ENCODE results near the gene IL15. TPM values are rescaled to one million over a fixed set of nuclear protein-coding genes. Genes with fewer than 3 reads are reported as not detected.
A peak's percentile ranks its signal among the peaks of the same experiment; 100 is the strongest.
"Not testable (repeated sequence)": the region's sequence is repeated elsewhere in the genome, so short reads cannot be mapped to it uniquely, and the experiment has no call there.

IL15 gene
- polyA plus RNA-seq (2012; ENCODE audit: insufficient read depth, insufficient read length) = 1.7 TPM

DNA sequence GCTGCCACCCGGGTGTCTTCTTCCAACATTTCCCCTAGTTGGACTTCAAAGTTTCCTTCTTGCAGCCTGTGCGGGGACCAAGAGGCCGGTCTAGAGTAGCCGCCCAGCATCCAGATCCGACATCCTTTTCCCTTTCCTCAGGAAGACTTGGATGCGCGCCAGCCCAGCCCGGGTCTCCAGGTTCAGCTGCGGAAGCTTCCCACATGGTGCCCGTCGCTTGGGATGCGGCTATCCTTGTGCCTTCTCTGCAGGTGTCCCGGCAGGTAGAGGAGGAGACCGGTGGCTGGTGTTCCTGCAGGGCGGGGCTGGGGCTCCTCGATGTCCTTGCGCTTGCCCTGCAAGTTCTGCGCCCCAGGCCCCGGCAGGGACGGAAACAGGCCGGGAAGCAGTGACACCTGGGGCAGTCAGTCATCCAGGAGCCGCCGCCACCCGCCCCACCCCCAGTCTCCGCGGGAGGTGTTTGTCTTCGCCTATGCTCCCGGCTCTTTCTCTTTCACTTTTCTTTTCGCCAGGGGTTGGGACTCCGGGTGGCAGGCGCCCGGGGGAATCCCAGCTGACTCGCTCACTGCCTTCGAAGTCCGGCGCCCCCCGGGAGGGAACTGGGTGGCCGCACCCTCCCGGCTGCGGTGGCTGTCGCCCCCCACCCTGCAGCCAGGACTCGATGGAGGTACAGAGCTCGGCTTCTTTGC is at the start of gene IL15:
Gene IL15, plus strand, starts transcription at position 502 of the 689 bp plus-strand sequence. CDS start 82,882 bp downstream, outside the sequence.
- H3K4me3 ChIP-seq (ENCODE audit: low read length) = peak within 1 kb of the TSS; percentile 70
- peak; percentile 9 for DNase-seq (ENCODE audit: low read depth, low spot score)

GRCh38 chr4:141587897-141588296 is 48.5 kb upstream of the IL15 start:
- DNase-seq (ENCODE audit: low read depth, low spot score) = no peak
- no peak overlapping the region for H3K4me3 ChIP-seq (ENCODE audit: low read length)

GRCh38 chr4:141595531-141595930 is 40.9 kb upstream of the IL15 start:
- no peak for DNase-seq (ENCODE audit: low read depth, low spot score)
- H3K4me3 ChIP-seq (ENCODE audit: low read length) = no peak overlapping the region

DNA sequence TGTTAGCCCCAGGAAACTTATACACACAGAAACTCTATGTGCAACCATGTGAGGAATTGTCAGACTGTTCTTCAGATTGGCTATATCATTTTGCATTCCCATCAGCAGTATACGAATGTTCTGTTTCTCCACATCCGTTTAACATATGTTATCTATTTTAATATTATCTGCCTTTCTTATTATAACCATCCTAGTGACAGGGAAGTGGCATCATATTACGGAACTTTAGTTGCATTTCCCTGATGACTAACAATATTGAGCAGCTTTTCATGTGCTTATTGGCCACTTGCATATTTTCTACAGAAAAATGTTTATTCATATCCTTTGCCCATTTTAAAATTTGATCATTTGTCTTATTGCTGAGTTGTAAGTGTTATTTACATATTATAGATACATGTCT is 36.5 kb upstream of the IL15 start:
- DNase-seq (ENCODE audit: low read depth, low spot score) = no peak
- H3K4me3 ChIP-seq (ENCODE audit: low read length) = no peak overlapping the region

GRCh38 chr4:141604683-141605082 is 31.7 kb upstream of the IL15 start:
- not testable (repeated sequence) for DNase-seq (ENCODE audit: low read depth, low spot score); H3K4me3 ChIP-seq (ENCODE audit: low read length)

GRCh38 chr4:141605425-141605856 is 30.9 kb upstream of the IL15 start:
- H3K4me3 ChIP-seq (ENCODE audit: low read length) = no peak overlapping the region
- DNase-seq (ENCODE audit: low read depth, low spot score) = no peak

GRCh38 chr4:141609243-141609642 is 27.1 kb upstream of the IL15 start:
- H3K4me3 ChIP-seq (ENCODE audit: low read length) = no peak overlapping the region
- DNase-seq (ENCODE audit: low read depth, low spot score) = no peak

DNA sequence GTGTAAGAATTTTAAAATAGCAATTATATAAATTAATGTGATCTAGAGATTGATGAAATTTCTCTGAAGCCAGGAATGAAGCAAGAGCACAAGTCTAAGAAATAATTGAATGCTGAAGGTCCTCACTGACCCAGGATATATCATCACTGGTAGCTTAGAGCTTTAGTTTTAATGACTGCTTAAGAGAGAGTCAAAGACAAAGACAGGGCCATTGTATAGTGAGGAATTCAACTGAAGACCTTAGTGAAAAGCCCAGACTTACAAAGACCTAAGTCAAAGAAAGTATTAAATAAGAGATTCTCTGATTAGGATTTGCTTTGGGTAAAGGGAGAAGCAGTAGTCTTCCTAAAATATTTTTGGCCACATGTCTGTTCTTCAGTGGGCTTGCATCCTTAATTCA is 26.0 kb upstream of the IL15 start:
- no peak for DNase-seq (ENCODE audit: low read depth, low spot score)

GRCh38 chr4:141614878-141615586 is 21.4 kb upstream of the IL15 start:
- DNase-seq (ENCODE audit: low read depth, low spot score) = no peak
- H3K4me3 ChIP-seq (ENCODE audit: low read length) = no peak overlapping the region

More for the DNA sequence above, 26.0 kb upstream of the IL15 start:
- H3K4me3 ChIP-seq (ENCODE audit: low read length) = no peak overlapping the region

DNA sequence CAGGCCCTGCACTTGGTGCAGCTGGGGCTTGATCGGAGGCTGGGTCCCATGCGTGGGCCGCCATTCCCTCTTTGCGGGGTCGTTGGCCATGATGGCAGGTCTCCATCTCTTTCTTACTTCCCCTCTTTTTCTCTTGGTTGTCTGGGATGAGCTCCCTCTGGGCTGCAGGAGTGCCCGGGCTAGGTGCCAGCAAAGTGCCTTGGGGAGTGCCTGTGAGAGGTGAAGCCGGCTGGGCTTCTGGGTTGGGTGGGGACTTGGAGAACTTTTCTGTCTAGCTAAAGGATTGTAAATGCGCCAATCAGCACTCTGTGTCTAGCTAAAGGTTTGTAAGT is 20.8 kb upstream of the IL15 start:
- not testable (repeated sequence) for DNase-seq (ENCODE audit: low read depth, low spot score); H3K4me3 ChIP-seq (ENCODE audit: low read length)

DNA sequence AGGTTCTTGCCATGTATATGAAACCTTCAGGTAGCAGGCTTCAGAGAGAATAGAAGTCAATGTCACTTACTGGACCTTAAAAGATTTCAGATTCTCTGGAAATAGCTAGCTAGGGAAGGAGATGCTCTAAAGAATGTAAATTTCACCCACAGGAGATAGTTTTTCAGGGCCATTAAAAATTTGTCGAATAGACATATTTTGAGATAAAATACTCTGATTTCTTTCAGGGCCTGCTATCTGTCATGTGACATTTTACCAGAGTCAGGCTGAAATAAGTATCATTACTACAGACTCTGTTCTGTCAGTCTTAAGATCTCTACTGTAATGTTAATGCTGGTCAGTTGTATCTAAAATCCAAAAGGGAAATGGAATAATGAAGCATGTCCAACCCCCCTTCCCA is 15.7 kb upstream of the IL15 start:
- no peak overlapping the region for H3K4me3 ChIP-seq (ENCODE audit: low read length)
- no peak for DNase-seq (ENCODE audit: low read depth, low spot score)

DNA sequence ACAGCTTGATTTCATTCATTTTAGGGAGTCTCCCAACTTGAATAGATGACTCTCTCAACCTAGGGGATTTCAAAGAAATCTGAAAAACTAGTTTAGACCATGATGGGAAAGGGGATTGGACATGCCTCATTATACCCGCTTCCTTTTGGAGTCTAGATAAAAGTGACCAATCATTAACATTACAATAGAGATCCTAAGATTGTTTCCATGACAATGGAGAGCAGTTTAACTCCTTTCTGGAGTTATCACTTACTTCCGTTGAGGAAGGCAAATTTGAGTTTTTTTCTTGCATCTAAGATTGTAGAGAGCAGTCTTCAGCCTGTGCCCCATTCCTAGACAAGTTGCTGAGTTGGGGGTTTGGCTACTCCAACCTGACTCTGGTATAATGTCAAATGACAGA is 11.4 kb upstream of the IL15 start:
- no peak overlapping the region for H3K4me3 ChIP-seq (ENCODE audit: low read length)

DNA sequence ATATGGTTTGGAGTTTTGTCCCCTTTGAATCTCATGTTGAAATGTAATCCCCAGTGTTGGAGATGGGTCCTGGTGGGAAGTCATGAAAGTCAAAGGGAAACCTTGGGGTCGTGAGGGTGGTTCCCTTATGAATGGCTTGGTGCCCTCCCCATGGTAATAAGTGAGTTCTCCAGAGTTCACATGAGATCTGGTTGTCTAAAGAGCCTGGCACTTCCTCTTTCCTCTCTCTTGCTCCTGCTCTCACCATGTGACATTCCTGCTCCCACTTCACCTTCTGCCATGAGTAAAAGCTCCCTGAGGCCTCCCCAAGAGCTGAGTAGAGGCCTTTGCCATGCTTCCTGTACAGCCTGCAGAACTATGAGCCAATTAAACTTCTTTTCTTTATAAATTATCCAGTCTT is 5.5 kb upstream of the IL15 start:
- DNase-seq (ENCODE audit: low read depth, low spot score) = no peak
- H3K4me3 ChIP-seq (ENCODE audit: low read length) = no peak overlapping the region

More for the DNA sequence above, 11.4 kb upstream of the IL15 start:
- no peak for DNase-seq (ENCODE audit: low read depth, low spot score)

DNA sequence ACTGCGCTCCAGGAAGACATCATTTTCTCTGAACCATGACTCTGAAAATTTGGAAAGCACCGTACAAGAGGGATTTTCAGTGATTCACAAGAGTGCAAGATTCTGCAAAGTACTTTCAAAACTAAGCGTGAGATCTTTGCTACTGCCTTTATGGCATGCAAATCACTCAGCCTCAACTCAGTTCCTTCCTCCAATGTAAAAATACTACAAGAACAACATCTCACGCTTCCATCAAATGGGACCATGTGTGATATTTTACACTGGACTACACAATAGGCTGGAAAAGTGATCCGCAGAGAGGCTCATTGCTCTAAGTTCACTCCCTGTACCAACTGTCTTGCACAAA is 674 bp upstream of the IL15 start:
- no peak overlapping the region for H3K4me3 ChIP-seq (ENCODE audit: low read length)
- no peak for DNase-seq (ENCODE audit: low read depth, low spot score)

DNA sequence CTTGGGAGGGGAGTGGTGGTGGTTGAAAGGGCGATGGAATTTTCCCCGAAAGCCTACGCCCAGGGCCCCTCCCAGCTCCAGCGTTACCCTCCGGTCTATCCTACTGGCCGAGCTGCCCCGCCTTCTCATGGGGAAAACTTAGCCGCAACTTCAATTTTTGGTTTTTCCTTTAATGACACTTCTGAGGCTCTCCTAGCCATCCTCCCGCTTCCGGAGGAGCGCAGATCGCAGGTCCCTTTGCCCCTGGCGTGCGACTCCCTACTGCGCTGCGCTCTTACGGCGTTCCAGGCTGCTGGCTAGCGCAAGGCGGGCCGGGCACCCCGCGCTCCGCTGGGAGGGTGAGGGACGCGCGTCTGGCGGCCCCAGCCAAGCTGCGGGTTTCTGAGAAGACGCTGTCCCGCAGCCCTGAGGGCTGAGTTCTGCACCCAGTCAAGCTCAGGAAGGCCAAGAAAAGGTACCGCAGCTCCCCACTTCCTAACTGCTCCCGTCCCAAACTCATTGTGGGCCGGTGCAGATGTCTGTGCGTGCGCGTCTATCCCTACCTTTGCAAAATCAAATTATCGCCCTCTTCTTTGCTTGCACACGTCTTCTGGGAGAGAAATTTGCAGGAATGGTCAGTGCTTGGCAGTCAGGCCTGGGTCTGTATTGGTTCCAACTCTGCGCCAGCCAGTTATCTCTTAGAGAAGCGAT is 533 bp downstream of the IL15 start:
- no peak for DNase-seq (ENCODE audit: low read depth, low spot score)
- peak overlapping the region; percentile 70 for H3K4me3 ChIP-seq (ENCODE audit: low read length)

DNA sequence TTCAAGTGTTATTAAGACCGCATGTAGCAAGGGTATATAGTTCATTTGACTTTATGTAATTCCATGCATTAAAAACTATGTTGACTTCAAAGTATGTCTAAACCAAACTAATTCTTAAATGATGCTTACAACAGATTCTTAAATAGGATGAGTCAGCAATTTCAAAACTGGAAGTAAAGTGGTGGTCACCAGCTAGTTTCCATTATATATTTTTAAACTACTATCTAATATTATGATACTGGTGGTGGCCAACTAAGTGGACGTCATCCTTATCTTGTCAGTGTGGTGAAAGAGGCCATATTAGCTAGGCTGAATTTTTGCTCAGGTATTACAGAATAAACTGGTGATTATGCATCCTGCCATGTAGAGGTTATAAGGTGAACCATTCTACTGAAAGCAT is 1.2 kb downstream of the IL15 start:
- DNase-seq (ENCODE audit: low read depth, low spot score) = no peak
- H3K4me3 ChIP-seq (ENCODE audit: low read length) = no peak overlapping the region

GRCh38 chr4:141638230-141638629 is 1.8 kb downstream of the IL15 start:
- no peak overlapping the region for H3K4me3 ChIP-seq (ENCODE audit: low read length)
- no peak for DNase-seq (ENCODE audit: low read depth, low spot score)

DNA sequence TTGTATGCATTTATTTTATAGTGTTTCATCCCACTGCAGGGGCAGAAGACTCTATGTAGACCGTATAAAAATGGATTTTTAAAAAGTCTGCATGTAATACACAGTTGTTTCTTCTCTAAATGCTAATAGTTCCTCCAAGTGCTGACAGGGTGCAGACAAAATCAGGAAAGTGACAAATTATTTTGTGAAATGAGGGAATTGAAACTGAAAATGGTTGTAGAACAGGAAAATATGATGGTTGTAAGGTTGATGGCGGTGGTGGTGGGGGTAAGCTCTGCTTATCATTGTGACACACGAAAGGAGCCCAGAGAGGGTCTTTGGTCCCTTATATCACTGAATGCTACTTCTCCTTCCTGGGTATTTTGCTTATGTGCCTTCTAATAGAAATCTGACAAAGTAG is 4.3 kb downstream of the IL15 start:
- no peak for DNase-seq (ENCODE audit: low read depth, low spot score)

GRCh38 chr4:141642063-141642462 is 5.7 kb downstream of the IL15 start:
- no peak overlapping the region for H3K4me3 ChIP-seq (ENCODE audit: low read length)
- no peak for DNase-seq (ENCODE audit: low read depth, low spot score)

More for the DNA sequence above, 4.3 kb downstream of the IL15 start:
- no peak overlapping the region for H3K4me3 ChIP-seq (ENCODE audit: low read length)

GRCh38 chr4:141642711-141643110 is 6.3 kb downstream of the IL15 start:
- no peak overlapping the region for H3K4me3 ChIP-seq (ENCODE audit: low read length)
- no peak for DNase-seq (ENCODE audit: low read depth, low spot score)

All from Jurkat, Clone E6-1 (cell line).